Renal cortex interstitium (tissue), 11 donors: Measurements from ENCODE around the gene EEF1AKMT2. TPM values are rescaled to one million over a fixed set of nuclear protein-coding genes. Genes with fewer than 3 reads are reported as not detected.

Experiments used
- DNase-seq, 11 donors: peaks; one replicate each; pipeline ENCODE4 v3.0.0-alpha.2; 2013; ENCODE audit warnings: low read depth in 9 of 11, low spot score in 4 of 11; ENCODE audit errors: extremely low read depth in 1 of 11
- polyA plus RNA-seq, 3 donors: library from polyadenylated mRNA; unstranded; fragments of 120-200 nt; gene quantifications; one replicate each; pipeline ENCODE4 v1.2.1, GENCODE V29; 2013; ENCODE audit not compliant: insufficient read length in 3 of 3

Gene EEF1AKMT2
- polyA plus RNA-seq, 3 donors = 33.8 to 39.5 (median 35.4) TPM

- DNase-seq = no peak
These were observed 78.8 kb downstream of the EEF1AKMT2 start for GRCh38 chr10:124712704-124713407.

GRCh38 chr10:124711145-124711544, 80.5 kb downstream of the EEF1AKMT2 start:
- no peak for DNase-seq

- peak in 1 of 11 donors; percentile 50 for DNase-seq
These were observed 81.3 kb downstream of the EEF1AKMT2 start for GRCh38 chr10:124710266-124710881.

GRCh38 chr10:124709861-124710260, 81.8 kb downstream of the EEF1AKMT2 start:
- no peak for DNase-seq

GRCh38 chr10:124708922-124709520, 82.7 kb downstream of the EEF1AKMT2 start:
- peak in 1 of 11 donors; percentile 51 for DNase-seq

GRCh38 chr10:124708246-124708779, 83.4 kb downstream of the EEF1AKMT2 start:
- DNase-seq = peak in 1 of 11 donors; percentile 65

Other genes with a start within 250 kb of the EEF1AKMT2 start
- 10 to 100 TPM; 22.3 to 32.5 (median 29.1) TPM for gene FAM53B, start 47.5 kb downstream of the EEF1AKMT2 start, polyA plus RNA-seq
- gene ABRAXAS2, start 9.9 kb upstream of the EEF1AKMT2 start, polyA plus RNA-seq = 10 to 100 TPM; 23.2 to 25.1 (median 23.6) TPM
- 10 to 100 TPM; 24.2 to 32.6 (median 27.0) TPM for gene ZRANB1, start 150.2 kb upstream of the EEF1AKMT2 start, polyA plus RNA-seq